Activated naive CD8-positive, alpha-beta T cell treated with anti-CD3 and anti-CD28 coated beads, Interleukin-2, amount 50 U/mL, for 24 hours (primary cell): ENCODE measurements around the gene STX10.

Source experiments
- ATAC-seq: fragments of 150-1000 bp; cut with Tn5 transposase; one replicate; pipeline ENCODE4 v1.10.0; 2021
- DNase-seq: peaks from one replicate; pipeline ENCODE4 v3.0.0; 2021
- H3K27ac Mint-ChIP-seq: one replicate; pipeline ENCODE4 v1.8.0; 2021; ENCODE audit warnings: mild to moderate bottlenecking, mixed read lengths
- H3K27me3 Mint-ChIP-seq: one replicate; pipeline ENCODE4 v1.8.0; 2021; ENCODE audit warnings: mixed read lengths
- H3K36me3 Mint-ChIP-seq: one replicate; pipeline ENCODE4 v1.8.0; 2021; ENCODE audit warnings: low read depth, mixed read lengths
- H3K4me1 Mint-ChIP-seq: one replicate; pipeline ENCODE4 v1.8.0; 2021; ENCODE audit warnings: mixed read lengths
- H3K4me3 Mint-ChIP-seq: one replicate; pipeline ENCODE4 v1.8.0; 2021; ENCODE audit warnings: mild to moderate bottlenecking, moderate library complexity, mixed read lengths
- H3K9me3 Mint-ChIP-seq: one replicate; pipeline ENCODE4 v1.8.0; 2021; ENCODE audit warnings: mixed read lengths

The STX10 gene

GRCh38 chr19:13097463-13098258, 52.5 kb downstream of the STX10 start:
- H3K4me1 Mint-ChIP-seq, result peaks cover 51% of the 10 kb centered on the region
- peaks cover 8% of the 10 kb centered on the region for H3K36me3 Mint-ChIP-seq
- H3K9me3 Mint-ChIP-seq, result no peaks in the 10 kb centered on the region
- H3K27me3 Mint-ChIP-seq, result peaks cover 24% of the 10 kb centered on the region
- ATAC-seq (no peak), DNase-seq (no peak)
- H3K4me3 Mint-ChIP-seq, result peak overlapping the region; percentile 32
- no peak overlapping the region for H3K27ac Mint-ChIP-seq

DNA sequence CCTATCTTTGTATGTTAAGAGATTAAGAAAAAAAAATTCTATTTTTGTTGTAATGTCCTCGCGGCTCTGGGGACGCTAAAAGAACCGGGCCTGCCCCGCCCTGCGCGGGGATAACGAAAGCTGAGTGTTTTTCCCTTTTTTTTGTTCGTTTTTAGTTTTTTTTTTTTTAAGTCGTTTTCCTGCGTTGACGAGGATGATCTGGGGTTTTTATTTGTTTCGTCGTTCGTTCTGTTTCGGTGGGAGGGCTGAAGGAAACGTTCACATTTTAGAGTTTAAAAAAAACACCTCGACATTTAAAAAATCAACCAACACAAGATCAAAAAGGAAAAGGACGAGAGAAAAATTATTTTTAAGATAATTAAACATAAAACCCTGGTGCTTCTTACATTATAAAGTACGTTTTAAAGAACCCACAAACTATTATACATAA, 53.1 kb downstream of the STX10 start:
- peaks cover 49% of the 10 kb centered on the region for H3K4me1 Mint-ChIP-seq
- H3K9me3 Mint-ChIP-seq, result no peaks in the 10 kb centered on the region
- peaks cover 8% of the 10 kb centered on the region for H3K36me3 Mint-ChIP-seq
- DNase-seq, result no peak
- H3K27ac Mint-ChIP-seq, result peak overlapping the region; percentile 53
- no peak for ATAC-seq
- peaks cover 24% of the 10 kb centered on the region for H3K27me3 Mint-ChIP-seq
- H3K4me3 Mint-ChIP-seq, result peak overlapping the region; percentile 55

DNA sequence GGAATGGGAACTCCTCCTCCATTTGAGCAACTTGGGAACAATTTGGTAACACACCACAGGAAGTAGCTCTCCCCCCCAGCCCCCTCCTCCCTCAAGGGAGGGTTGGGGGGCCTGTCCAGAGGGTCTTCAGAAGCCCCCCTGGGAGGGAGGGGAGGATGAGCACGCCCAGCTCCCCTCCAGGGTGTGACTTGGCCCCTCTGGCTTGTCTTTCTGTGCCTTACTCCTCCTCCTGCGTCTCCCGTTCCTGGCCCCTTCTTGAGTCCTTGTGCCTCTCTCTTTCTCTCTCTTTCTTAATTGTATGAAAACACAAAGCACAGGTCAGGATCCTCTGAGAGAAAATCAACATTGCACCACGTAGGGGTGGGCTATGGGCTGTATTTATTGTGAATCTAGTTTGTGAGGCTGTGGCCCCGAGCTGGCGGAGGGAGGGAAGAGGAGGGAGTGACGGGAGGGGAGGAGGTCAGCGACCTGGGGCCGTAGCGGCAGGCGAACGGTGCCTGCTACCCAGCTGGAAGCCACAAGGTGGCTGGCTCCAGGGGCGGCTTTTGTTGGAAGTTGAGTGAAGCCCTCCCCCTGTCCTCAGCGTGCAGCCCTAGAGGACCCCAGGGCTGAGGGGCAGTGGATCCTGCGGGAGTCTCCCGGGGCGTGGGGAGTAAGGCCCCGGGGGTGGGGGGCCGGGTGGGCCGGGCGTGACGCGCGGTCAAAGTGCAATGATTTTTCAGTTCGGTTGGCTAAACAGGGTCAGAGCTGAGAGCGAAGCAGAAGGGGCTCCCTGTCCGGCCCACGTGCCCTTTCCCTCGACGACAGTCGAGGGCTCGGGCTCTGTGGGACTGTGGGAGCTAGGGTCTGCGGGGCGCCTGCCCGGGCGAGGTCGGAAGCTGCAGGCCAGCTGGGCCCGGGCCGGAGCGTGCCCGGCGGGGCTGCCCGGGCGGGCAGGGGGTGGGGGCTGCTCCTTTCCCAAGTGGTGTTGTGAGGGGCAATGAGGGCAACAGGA, 53.9 kb downstream of the STX10 start:
- Mint-ChIP-seq H3K9me3 (no peaks in the 10 kb centered on the region), H3K36me3 (peaks cover 8% of the 10 kb centered on the region), H3K27me3 (peaks cover 24% of the 10 kb centered on the region), H3K4me1 (peaks cover 43% of the 10 kb centered on the region), H3K4me3 (peak overlapping the region; percentile 62), H3K27ac (peak overlapping the region; percentile 17)
- ATAC-seq (no peak), DNase-seq (no peak)

- peaks cover 24% of the 10 kb centered on the region for H3K27me3 Mint-ChIP-seq
- H3K27ac Mint-ChIP-seq, result no peak overlapping the region
These were observed 54.8 kb downstream of the STX10 start for GRCh38 chr19:13095393-13095784.

DNA sequence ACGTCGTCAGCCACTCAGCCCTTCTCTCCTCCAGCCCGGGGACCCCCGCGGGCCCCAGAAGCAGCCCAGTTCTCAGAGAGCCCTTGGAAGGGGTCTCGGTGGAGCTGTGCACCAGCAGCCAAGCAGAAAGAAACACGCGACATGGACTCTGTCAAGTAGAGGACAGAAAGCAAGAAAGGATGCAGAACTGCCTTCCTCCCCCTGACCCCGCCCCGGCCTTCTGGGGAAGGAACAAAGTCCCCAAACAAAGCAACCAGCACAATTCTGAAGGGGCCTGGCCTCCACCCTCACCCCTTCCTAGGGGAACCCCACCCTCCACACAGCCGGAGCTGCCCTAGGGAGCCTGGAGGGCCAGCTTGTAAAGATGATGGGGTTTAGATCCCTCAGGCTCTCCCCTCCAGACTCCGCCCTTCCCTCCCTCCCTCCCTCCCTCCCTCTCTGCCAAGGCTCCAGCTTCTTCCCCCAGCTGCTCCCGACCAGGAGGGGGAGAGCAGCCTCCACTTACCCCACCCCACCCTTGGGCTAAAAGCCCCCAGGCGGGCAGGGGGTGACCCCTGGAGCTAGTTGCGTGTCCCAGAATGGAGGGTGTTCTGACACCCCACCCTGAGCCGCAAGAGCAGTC, 55.3 kb downstream of the STX10 start:
- no peak for ATAC-seq
- H3K27ac Mint-ChIP-seq, result no peak overlapping the region
- H3K9me3 Mint-ChIP-seq, result no peaks in the 10 kb centered on the region
- H3K27me3 Mint-ChIP-seq, result peaks cover 24% of the 10 kb centered on the region
- peaks cover 2% of the 10 kb centered on the region for H3K36me3 Mint-ChIP-seq
- DNase-seq, result peak; percentile 36
- H3K4me1 Mint-ChIP-seq, result peaks cover 35% of the 10 kb centered on the region
- no peak overlapping the region for H3K4me3 Mint-ChIP-seq

More at GRCh38 chr19:13095393-13095784, 54.8 kb downstream of the STX10 start:
- peaks cover 40% of the 10 kb centered on the region for H3K4me1 Mint-ChIP-seq
- H3K9me3 Mint-ChIP-seq, result no peaks in the 10 kb centered on the region
- DNase-seq (peak; percentile 25), ATAC-seq (no peak)
- peaks cover 7% of the 10 kb centered on the region for H3K36me3 Mint-ChIP-seq
- H3K4me3 Mint-ChIP-seq, result no peak overlapping the region

GRCh38 chr19:13094106-13094504, 56.1 kb downstream of the STX10 start:
- Mint-ChIP-seq H3K4me1 (peaks cover 29% of the 10 kb centered on the region), H3K27ac (no peak overlapping the region), H3K4me3 (no peak overlapping the region), H3K9me3 (no peaks in the 10 kb centered on the region), H3K36me3 (no peaks in the 10 kb centered on the region), H3K27me3 (peaks cover 23% of the 10 kb centered on the region)
- ATAC-seq (no peak), DNase-seq (no peak)
